NB4 (cell line): ENCODE data around the gene CREB3L1.

ENCODE experiments used
- MYC ChIP-seq: IDR thresholded peaks from 2 replicates; pipeline ENCODE4 v1.6.1; 2011; ENCODE audit warnings: low read depth, low read length
- POLR2A ChIP-seq: IDR thresholded peaks from 2 replicates; pipeline ENCODE4 v1.6.1; 2011; ENCODE audit warnings: mild to moderate bottlenecking; ENCODE audit not compliant: insufficient read length; ENCODE audit errors: extremely low read depth
- TF ChIP-seq, protein P1 (sequence below): IDR thresholded peaks from one replicate; pipeline ENCODE4 v1.5.1; 2012; ENCODE audit warnings: low read depth, low read length
- TF ChIP-seq, protein P2 (sequence below): IDR thresholded peaks from 2 replicates; pipeline ENCODE4 v1.6.1; 2011; ENCODE audit warnings: low read depth, low read length

- TF ChIP-seq, protein P1, sequence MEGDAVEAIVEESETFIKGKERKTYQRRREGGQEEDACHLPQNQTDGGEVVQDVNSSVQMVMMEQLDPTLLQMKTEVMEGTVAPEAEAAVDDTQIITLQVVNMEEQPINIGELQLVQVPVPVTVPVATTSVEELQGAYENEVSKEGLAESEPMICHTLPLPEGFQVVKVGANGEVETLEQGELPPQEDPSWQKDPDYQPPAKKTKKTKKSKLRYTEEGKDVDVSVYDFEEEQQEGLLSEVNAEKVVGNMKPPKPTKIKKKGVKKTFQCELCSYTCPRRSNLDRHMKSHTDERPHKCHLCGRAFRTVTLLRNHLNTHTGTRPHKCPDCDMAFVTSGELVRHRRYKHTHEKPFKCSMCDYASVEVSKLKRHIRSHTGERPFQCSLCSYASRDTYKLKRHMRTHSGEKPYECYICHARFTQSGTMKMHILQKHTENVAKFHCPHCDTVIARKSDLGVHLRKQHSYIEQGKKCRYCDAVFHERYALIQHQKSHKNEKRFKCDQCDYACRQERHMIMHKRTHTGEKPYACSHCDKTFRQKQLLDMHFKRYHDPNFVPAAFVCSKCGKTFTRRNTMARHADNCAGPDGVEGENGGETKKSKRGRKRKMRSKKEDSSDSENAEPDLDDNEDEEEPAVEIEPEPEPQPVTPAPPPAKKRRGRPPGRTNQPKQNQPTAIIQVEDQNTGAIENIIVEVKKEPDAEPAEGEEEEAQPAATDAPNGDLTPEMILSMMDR, result no peak
- no peak for TF ChIP-seq POLR2A
- TF ChIP-seq, protein P2, sequence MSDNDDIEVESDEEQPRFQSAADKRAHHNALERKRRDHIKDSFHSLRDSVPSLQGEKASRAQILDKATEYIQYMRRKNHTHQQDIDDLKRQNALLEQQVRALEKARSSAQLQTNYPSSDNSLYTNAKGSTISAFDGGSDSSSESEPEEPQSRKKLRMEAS, result no peak
- no peak for TF ChIP-seq MYC
Measured at GRCh38 chr11:46332568-46333393, 55.3 kb downstream of the CREB3L1 start.
